ENCODE results near the gene TSPYL1.

TSPYL1 gene

GRCh38 chr6:116266803-116267202 is 12.9 kb downstream of the TSPYL1 start:
- TF ChIP-seq CTCF (conservative IDR thresholded peaks at IDR 0.05; ENCODE audit: low read length) (no peak), EZH2phosphoT487 (IDR thresholded peaks at IDR 0.05; ENCODE audit: borderline replicate concordance) (no peak)
- H3K27me3 ChIP-seq (ENCODE audit: insufficient read depth, low read length, poor library complexity, severe bottlenecking): no peaks in the 10 kb centered on the region
- no peak overlapping the region for H3K9ac ChIP-seq (ENCODE audit: low read depth, low read length, poor library complexity, severe bottlenecking)
- H3F3A ChIP-seq (ENCODE audit: low read depth): no peaks in the 10 kb centered on the region
- H3K4me1 ChIP-seq (ENCODE audit: insufficient read depth, low read length, poor library complexity, severe bottlenecking): peaks cover 10% of the 10 kb centered on the region
- H3K4me3 ChIP-seq (ENCODE audit: low read length, poor library complexity, severe bottlenecking): no peak overlapping the region
- H2AFZ ChIP-seq (ENCODE audit: low read length): no peak overlapping the region
- H4K20me1 ChIP-seq (ENCODE audit: insufficient read depth, low read length, poor library complexity, severe bottlenecking): no peaks in the 10 kb centered on the region
- no peaks in the 10 kb centered on the region; the same call in 1 of the 2 replicates for H3K36me3 ChIP-seq (ENCODE audit: insufficient read depth, low read length)
- H3K9me3 ChIP-seq (ENCODE audit: insufficient read depth, low read depth, low read length): peaks cover 11% of the 10 kb centered on the region; the same call in 1 of the 2 replicates
- H3K9me2 ChIP-seq (replicated peaks; ENCODE audit: low read depth, low read length): no peaks in the 10 kb centered on the region
- H3K79me2 ChIP-seq (ENCODE audit: insufficient read depth, low read length): no peaks in the 10 kb centered on the region
- H3K4me2 ChIP-seq (ENCODE audit: low read depth, low read length, poor library complexity, severe bottlenecking): no peak overlapping the region

GRCh38 chr6:116265041-116265829 is 14.5 kb downstream of the TSPYL1 start:
- Histone ChIP-seq H3K9me2 (replicated peaks; ENCODE audit: low read depth, low read length) (no peaks in the 10 kb centered on the region), H4K20me1 (ENCODE audit: insufficient read depth, low read length, poor library complexity, severe bottlenecking) (no peaks in the 10 kb centered on the region), H3K36me3 (ENCODE audit: insufficient read depth, low read length) (no peaks in the 10 kb centered on the region), H3K79me2 (ENCODE audit: insufficient read depth, low read length) (no peaks in the 10 kb centered on the region), H3K9ac (ENCODE audit: low read depth, low read length, poor library complexity, severe bottlenecking) (no peak overlapping the region), H3K9me3 (ENCODE audit: insufficient read depth, low read depth, low read length) (peaks cover 11% of the 10 kb centered on the region; the same call in 1 of the 2 replicates), H3K4me2 (ENCODE audit: low read depth, low read length, poor library complexity, severe bottlenecking) (peak overlapping the region; percentile 6), H2AFZ (ENCODE audit: low read length) (no peak overlapping the region), H3K27me3 (ENCODE audit: insufficient read depth, low read length, poor library complexity, severe bottlenecking) (no peaks in the 10 kb centered on the region), H3F3A (ENCODE audit: low read depth) (no peaks in the 10 kb centered on the region), H3K4me1 (ENCODE audit: insufficient read depth, low read length, poor library complexity, severe bottlenecking) (peaks cover 10% of the 10 kb centered on the region), H3K4me3 (ENCODE audit: low read length, poor library complexity, severe bottlenecking) (no peak overlapping the region)
- TF ChIP-seq CTCF (conservative IDR thresholded peaks at IDR 0.05; ENCODE audit: low read length) (no peak), EZH2phosphoT487 (IDR thresholded peaks at IDR 0.05; ENCODE audit: borderline replicate concordance) (no peak)

- H3K4me2 ChIP-seq (ENCODE audit: low read depth, low read length, poor library complexity, severe bottlenecking): no peak overlapping the region
- H3F3A ChIP-seq (ENCODE audit: low read depth): no peaks in the 10 kb centered on the region
- H4K20me1 ChIP-seq (ENCODE audit: insufficient read depth, low read length, poor library complexity, severe bottlenecking): no peaks in the 10 kb centered on the region
- H3K36me3 ChIP-seq (ENCODE audit: insufficient read depth, low read length): no peaks in the 10 kb centered on the region
- no peaks in the 10 kb centered on the region for H3K27me3 ChIP-seq (ENCODE audit: insufficient read depth, low read length, poor library complexity, severe bottlenecking)
- no peaks in the 10 kb centered on the region for H3K79me2 ChIP-seq (ENCODE audit: insufficient read depth, low read length)
- no peak for TF ChIP-seq EZH2phosphoT487 (IDR thresholded peaks at IDR 0.05; ENCODE audit: borderline replicate concordance)
- no peak for TF ChIP-seq CTCF (conservative IDR thresholded peaks at IDR 0.05; ENCODE audit: low read length)
- no peaks in the 10 kb centered on the region for H3K9me2 ChIP-seq (replicated peaks; ENCODE audit: low read depth, low read length)
- H3K4me1 ChIP-seq (ENCODE audit: insufficient read depth, low read length, poor library complexity, severe bottlenecking): peaks cover 10% of the 10 kb centered on the region
- H3K9ac ChIP-seq (ENCODE audit: low read depth, low read length, poor library complexity, severe bottlenecking): no peak overlapping the region
- H3K4me3 ChIP-seq (ENCODE audit: low read length, poor library complexity, severe bottlenecking): no peak overlapping the region
- peaks cover 11% of the 10 kb centered on the region; the same call in 1 of the 2 replicates for H3K9me3 ChIP-seq (ENCODE audit: insufficient read depth, low read depth, low read length)
- no peak overlapping the region for H2AFZ ChIP-seq (ENCODE audit: low read length)
These were observed 16.4 kb downstream of the TSPYL1 start for GRCh38 chr6:116263353-116263752.

Data from Loucy (cell line).